HG03139 (cell line): Measurements from ENCODE around the gene SORL1.

Experiments used
- ATAC-seq: cut with Tn5 transposase; IDR thresholded peaks from one replicate; pipeline ENCODE4 v1.9.1; 2021; ENCODE audit not compliant: unreplicated experiment

SORL1 gene

GRCh38 chr11:121452609-121453150, 566 bp downstream of the SORL1 start, which contains the start of gene SORL1-AS1:
SORL1-AS1 (minus strand) TSS chr11:121452967.
- ATAC-seq = peak; percentile 14

GRCh38 chr11:121453589-121454299, 1.6 kb downstream of the SORL1 start:
- ATAC-seq = no peak

DNA sequence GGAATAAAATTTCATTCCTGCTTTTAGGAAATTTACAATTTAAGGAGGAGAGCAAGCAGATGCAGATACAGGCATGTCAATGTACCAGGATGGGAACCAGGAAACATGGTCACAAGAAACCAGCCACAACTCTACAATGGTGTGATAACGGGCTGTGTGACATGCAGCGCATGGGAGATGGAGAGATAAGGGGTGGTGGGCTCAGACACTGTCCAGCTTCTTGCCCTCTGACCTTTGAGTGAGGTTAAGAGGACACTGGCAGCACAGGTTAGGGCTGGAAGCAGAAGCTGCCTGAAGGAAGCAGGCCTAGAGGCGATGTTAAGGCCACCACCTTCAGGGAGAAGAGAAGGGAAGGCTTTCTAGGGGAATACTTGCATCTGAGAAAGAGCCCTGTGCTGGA, 3.0 kb downstream of the SORL1 start:
- no peak for ATAC-seq

GRCh38 chr11:121456151-121456550, 4.0 kb downstream of the SORL1 start:
- ATAC-seq = no peak

DNA sequence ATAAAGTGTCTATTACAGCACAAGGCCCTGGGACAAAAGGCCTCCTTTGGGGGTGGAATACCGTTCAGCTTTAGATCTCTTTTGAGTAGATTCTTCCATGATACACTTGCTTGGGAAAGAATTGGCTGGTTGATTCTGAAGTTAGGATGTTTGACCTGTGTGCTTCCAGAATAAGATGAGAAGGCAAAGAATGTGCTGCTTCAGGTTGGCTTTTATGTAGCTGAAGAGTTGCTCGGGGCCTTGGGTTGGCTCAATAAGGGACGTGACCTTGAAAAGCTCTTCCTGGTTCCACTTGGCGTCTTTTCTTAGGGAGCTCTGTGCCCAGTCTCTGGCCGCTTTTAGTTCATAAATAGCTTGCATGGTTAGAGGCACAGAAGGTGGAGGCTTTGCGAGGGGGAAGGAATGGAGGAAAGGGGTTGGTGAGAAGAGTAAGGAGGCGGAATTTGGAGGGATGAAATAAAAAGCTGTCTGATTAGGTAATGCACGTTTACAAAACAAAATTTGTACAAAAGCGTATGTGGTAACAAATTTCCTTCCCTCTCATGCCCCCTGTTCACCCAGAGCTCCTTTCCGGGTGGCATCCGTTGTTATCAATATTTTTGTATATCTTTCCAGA, 4.8 kb downstream of the SORL1 start:
- no peak for ATAC-seq

DNA sequence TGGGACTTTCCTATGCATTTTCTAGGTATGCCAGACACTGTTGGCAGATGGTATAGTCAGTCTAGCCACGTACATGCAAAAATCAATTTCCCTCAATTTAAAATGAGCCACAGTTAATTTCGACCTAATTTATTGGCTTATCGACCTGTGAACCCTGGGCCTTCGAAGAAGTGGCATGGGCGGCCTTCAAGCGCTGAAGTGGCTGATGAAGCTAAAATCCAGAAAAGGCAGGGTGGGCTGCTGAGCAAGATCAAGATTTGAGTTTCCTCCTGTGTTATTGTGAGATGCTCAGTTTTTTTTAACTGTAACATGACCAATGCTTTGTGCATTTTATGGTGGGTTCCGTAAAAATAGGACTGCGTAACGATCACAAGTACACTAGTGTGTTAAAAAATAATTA, 6.4 kb downstream of the SORL1 start:
- no peak for ATAC-seq

GRCh38 chr11:121459413-121460017, 7.4 kb downstream of the SORL1 start:
- ATAC-seq = no peak

- no peak for ATAC-seq
Measured at GRCh38 chr11:121460941-121461514, 8.9 kb downstream of the SORL1 start.

DNA sequence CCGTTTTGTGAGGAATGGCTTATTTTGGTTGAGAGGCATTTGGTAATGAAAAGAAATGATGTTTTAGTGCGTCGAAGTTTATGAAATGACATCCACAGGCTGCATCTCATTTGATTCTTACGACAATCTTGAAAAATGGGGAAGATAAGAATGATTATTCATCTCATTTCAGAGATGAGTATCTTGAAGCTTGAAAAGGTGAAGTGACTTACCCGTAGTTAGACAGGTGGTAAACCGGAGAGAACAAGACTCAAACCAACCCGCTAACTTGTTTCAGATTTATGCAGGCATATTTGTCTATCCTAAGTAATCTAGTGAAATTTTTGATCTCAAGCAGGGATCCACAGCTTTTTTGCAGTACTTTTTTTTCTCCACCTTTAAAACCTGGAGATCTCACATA, 9.7 kb downstream of the SORL1 start:
- ATAC-seq = no peak

DNA sequence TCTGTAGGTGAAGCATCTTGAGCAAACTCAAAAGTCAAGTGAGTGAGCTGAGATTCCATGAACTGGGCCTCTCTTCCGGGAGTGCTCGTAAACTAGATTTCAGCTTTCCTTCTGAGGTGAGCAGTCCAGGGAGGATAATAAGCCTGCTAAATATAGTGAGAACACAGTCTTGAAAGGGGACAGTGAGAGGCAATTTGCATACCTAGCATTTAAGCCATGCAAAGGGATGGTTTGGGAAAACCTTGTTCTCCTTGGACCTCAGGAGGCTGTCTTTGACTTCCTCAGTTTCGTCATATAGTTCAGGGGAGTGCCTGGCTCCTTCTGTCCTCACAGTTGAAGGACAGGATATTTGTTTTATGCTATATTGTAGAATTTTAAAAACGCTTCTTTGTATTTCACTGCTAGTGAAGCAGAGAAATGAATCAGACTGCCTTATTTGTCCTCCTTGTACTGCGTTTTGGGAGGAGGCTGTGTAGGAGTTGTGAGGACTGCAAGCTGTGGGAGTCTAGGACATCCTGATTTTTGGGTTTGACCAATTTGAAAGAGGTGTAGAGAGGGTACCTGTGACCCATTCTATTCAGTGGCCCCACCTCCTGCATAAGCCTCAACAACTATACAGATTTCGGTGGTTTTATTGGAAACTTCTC, 11.7 kb downstream of the SORL1 start:
- no peak for ATAC-seq

GRCh38 chr11:121464352-121464946, 12.3 kb downstream of the SORL1 start:
- peak; percentile 44 for ATAC-seq

- ATAC-seq = no peak
Measured at GRCh38 chr11:121465709-121466062, 13.6 kb downstream of the SORL1 start.

DNA sequence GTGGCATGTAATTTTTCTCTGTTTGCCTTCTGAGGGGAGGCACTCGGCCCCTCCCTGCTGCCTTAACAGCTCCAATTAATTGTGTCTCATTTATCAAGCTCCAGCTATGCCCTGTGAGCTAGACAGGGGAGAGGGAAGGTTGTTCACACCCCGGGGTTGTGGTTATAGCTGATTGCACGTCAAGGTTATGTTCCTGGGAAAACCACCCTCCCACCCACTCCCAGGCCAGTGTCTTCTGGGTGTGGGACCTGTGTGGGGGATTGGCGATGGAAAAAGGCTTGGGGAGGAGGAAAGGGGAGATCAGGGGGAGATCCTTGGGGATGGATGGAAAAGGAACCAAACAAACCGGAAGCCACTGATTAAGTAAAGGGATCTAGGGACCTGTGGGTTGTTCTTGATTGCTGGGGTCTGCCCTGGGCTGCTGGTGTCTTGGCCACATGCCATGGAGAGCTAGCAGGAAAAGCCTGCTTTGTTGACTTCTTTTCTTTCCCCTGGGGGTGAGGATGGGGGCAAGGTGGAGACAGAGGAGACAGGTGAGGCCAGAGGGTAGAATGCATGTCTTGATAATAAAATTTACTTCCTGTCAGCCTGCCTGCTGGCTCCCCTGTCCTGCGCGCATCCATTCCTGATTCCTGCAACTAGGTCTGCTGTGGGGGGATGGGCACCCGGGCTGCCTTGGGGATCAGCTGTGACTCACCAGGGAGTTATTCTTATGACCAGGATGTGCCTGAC, 14.1 kb downstream of the SORL1 start:
- no peak for ATAC-seq

DNA sequence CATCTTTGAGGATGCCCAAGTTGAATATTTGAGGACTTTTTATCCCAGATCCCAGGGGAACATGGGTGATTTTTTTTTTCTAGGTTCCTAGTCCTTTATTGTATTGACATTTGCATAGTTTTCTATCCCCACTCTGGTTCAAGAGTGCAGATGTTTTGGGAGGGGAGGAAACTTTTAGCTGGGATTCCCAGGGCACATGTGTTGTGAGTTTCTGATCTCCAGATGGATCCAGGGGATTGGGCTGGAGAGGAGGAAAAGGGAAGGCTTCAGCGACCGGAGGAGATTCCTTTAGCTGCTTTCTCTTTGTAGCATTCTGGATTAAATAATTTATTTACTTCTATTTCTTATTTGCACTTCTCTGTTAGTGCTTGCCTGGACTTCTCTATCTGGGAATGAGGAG, 15.4 kb downstream of the SORL1 start:
- ATAC-seq = no peak

- ATAC-seq = peak; percentile 51
Measured at GRCh38 chr11:121467965-121468364, 15.9 kb downstream of the SORL1 start.

DNA sequence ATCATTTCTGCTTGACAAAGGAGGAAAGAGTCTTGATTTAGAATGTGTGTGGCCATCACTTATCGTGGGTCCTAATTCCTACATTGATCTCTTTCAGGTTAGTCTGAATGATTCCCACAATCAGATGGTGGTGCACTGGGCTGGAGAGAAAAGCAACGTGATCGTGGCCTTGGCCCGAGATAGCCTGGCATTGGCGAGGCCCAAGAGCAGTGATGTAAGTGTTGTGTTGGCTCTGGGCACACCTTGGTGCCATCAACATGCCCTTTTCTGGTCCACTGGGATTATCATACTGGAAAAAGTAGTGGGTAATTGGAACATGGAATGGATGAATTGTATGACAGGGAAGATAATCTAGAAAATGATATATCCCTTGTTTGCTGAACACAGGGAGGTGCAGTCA, 17.8 kb downstream of the SORL1 start:
- ATAC-seq = no peak

GRCh38 chr11:121471167-121471566, 19.1 kb downstream of the SORL1 start:
- ATAC-seq = no peak

DNA sequence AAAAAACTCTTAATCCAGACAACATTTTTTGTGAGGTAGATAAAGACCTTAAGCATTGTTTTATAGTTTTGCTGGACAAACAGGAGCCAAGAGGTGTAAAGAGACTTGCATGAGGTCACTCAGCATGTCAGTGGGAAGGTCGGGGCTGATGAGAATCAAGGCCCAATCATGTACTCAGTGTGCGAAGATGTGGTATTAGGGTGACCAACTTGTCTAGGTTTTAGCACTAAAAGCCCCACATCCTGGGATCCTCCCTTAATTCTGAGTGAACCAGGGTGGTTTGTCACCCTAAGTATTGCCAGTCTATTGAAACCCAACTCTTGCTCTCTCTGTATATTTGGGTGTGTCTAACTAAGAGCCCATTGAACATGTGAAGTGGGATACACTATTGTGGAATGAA, 20.2 kb downstream of the SORL1 start:
- no peak for ATAC-seq

DNA sequence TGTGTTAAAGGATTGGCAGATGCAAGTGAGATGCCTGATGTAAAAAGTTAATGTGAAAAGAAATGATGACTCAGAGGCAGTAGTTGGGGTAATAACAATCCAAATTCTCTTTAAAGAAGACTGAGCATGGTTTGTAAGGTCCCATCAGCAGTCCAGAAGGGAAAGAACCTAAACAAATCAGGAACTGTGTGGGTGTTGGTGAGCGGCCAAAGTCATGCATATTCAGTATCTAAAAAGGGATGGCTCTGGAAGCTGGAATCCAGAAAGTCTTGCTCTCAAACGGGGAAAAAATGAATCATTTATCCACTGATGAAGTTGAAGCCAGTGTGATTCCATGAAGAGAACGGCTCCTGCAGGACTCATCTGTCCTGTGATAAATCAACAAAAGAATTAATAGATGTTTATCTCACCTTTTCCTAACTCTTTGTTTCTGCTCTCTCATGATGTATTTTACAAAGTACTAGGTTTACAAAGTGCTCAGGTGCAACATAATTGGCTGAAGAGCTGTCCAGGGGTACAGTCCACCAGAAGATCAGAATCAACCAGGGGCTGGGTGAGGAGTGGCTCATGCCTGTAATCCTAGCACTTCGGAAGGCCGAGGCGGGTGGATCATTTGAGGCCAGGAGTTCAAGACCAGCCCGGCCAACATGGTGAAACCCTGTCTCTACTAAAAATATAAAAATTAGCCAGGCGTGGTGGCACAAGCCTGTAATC, 21.1 kb downstream of the SORL1 start:
- ATAC-seq = no peak

- no peak for ATAC-seq
Measured at GRCh38 chr11:121474680-121475079, 22.6 kb downstream of the SORL1 start.
